Brain pericyte (primary cell): ENCODE data around the gene DCHS1.

Source experiments
- DNase-seq: peaks from one replicate; pipeline ENCODE4 v3.0.0-alpha.2; 2012; ENCODE audit warnings: low read depth, low spot score

DCHS1 gene

GRCh38 chr11:6612213-6613041 lies 43.2 kb downstream of the DCHS1 start, which contains the start of gene TAF10:
Gene TAF10 (minus strand): TSS chr11:6612216. CDS start chr11:6612189, 27 bp downstream.
- peak; percentile 84 for DNase-seq

- no peak for DNase-seq
Observed at GRCh38 chr11:6611963-6612212, 43.7 kb downstream of the DCHS1 start.

- DNase-seq = no peak
Observed at GRCh38 chr11:6611092-6611962, 44.3 kb downstream of the DCHS1 start.

GRCh38 chr11:6610591-6610990 lies 45.0 kb downstream of the DCHS1 start:
- DNase-seq = no peak

GRCh38 chr11:6609502-6610015 lies 46.0 kb downstream of the DCHS1 start:
- DNase-seq = no peak

- DNase-seq = no peak
Observed at GRCh38 chr11:6608726-6609501, 46.7 kb downstream of the DCHS1 start.

- no peak for DNase-seq
Observed at GRCh38 chr11:6608011-6608410, 47.6 kb downstream of the DCHS1 start.

- no peak for DNase-seq
Observed at GRCh38 chr11:6607190-6607795, 48.3 kb downstream of the DCHS1 start.

GRCh38 chr11:6606471-6607189 lies 49.0 kb downstream of the DCHS1 start:
- DNase-seq = no peak

GRCh38 chr11:6604790-6605189 lies 50.8 kb downstream of the DCHS1 start:
- DNase-seq = no peak

GRCh38 chr11:6604081-6604626 lies 51.5 kb downstream of the DCHS1 start:
- no peak for DNase-seq

- peak; percentile 72 for DNase-seq
Observed at GRCh38 chr11:6603287-6604080, 52.1 kb downstream of the DCHS1 start, which contains the start of the genes ILK and RRP8. Gene ILK (plus strand): TSS chr11:6603774. CDS start chr11:6604272, 498 bp downstream. Gene RRP8 (minus strand): TSS chr11:6603616. CDS start chr11:6603502, 114 bp downstream.

GRCh38 chr11:6602096-6602940 lies 53.3 kb downstream of the DCHS1 start:
- DNase-seq = no peak

GRCh38 chr11:6601041-6601461 lies 54.6 kb downstream of the DCHS1 start:
- no peak for DNase-seq

GRCh38 chr11:6599881-6600390 lies 55.7 kb downstream of the DCHS1 start:
- no peak for DNase-seq

GRCh38 chr11:6599449-6599848 lies 56.2 kb downstream of the DCHS1 start:
- DNase-seq = no peak

GRCh38 chr11:6598555-6598954 lies 57.1 kb downstream of the DCHS1 start:
- no peak for DNase-seq

GRCh38 chr11:6596239-6596877 lies 59.3 kb downstream of the DCHS1 start:
- no peak for DNase-seq
